H9 (cell line): ENCODE data around the gene DNAJC12. TPM values are rescaled to one million over a fixed set of nuclear protein-coding genes. Genes with fewer than 3 reads are reported as not detected.

Experiments
- DNase-seq: peaks from one replicate; pipeline ENCODE4 v3.0.0-alpha.2; 2017
- H2AFZ ChIP-seq: one replicate; pipeline ENCODE4 v1.6.1; 2013; ENCODE audit warnings: mild to moderate bottlenecking, low read length, control low read depth, moderate library complexity
- H2AK5ac ChIP-seq: 2 replicates; pipeline ENCODE4 v1.6.1; 2013; ENCODE audit warnings: low read length, control low read depth, mixed read lengths; ENCODE audit not compliant: insufficient read length
- H2BK120ac ChIP-seq: one replicate; pipeline ENCODE4 v1.6.1; 2013; ENCODE audit warnings: low read depth, mild to moderate bottlenecking, low read length, control low read depth, inconsistent platforms; ENCODE audit not compliant: poor library complexity, severe bottlenecking
- H2BK12ac ChIP-seq: 2 replicates; pipeline ENCODE4 v1.6.1; 2013; ENCODE audit warnings: low read length, control low read depth, mixed read lengths, low read depth; ENCODE audit not compliant: insufficient read length
- H2BK15ac ChIP-seq: 2 replicates; pipeline ENCODE4 v1.6.1; 2013; ENCODE audit warnings: low read depth, low read length, control low read depth
- H2BK20ac ChIP-seq: one replicate; pipeline ENCODE4 v1.6.1; 2013; ENCODE audit warnings: low read depth, mild to moderate bottlenecking, low read length, control low read depth, inconsistent platforms; ENCODE audit not compliant: poor library complexity, severe bottlenecking
- H2BK5ac ChIP-seq: 2 replicates; pipeline ENCODE4 v1.6.1; 2013; ENCODE audit warnings: low read length, control low read depth, mixed read lengths; ENCODE audit not compliant: insufficient read length
- H3K14ac ChIP-seq: 2 replicates; pipeline ENCODE4 v1.6.1; 2013; ENCODE audit warnings: low read length, control low read depth; ENCODE audit not compliant: insufficient read depth
- H3K18ac ChIP-seq: 2 replicates; pipeline ENCODE4 v1.6.1; 2013; ENCODE audit warnings: low read depth, mild to moderate bottlenecking, mixed read lengths, low read length, control low read depth; ENCODE audit not compliant: insufficient read length
- H3K23ac ChIP-seq: 2 replicates; pipeline ENCODE4 v1.6.1; 2013; ENCODE audit warnings: low read length, control low read depth, mixed read lengths, low read depth; ENCODE audit not compliant: insufficient read length
- H3K23me2 ChIP-seq: 2 replicates; pipeline ENCODE4 v1.6.1; 2013; ENCODE audit warnings: low read depth, mild to moderate bottlenecking, mixed read lengths, low read length, control low read depth; ENCODE audit not compliant: insufficient read length, poor library complexity, severe bottlenecking
- H3K27ac ChIP-seq: 2 replicates; pipeline ENCODE4 v1.5.1; 2013; ENCODE audit warnings: low read length, control low read depth, mixed read lengths, low read depth; ENCODE audit not compliant: insufficient read length
- H3K27me3 ChIP-seq: 2 replicates; pipeline ENCODE4 v1.6.1; 2013; ENCODE audit warnings: low read length, control low read depth, inconsistent platforms; ENCODE audit not compliant: insufficient read depth
- H3K4ac ChIP-seq: 2 replicates; pipeline ENCODE4 v1.6.1; 2013; ENCODE audit warnings: low read depth, mild to moderate bottlenecking, control low read depth, inconsistent platforms, low read length, moderate library complexity
- H3K4me1 ChIP-seq: 2 replicates; pipeline ENCODE4 v1.6.1; 2013; ENCODE audit warnings: low read length, control low read depth, inconsistent platforms; ENCODE audit not compliant: insufficient read depth
- H3K4me2 ChIP-seq: 2 replicates; pipeline ENCODE4 v1.6.1; 2013; ENCODE audit warnings: low read length, control low read depth, mixed read lengths; ENCODE audit not compliant: insufficient read length, insufficient read depth
- H3K56ac ChIP-seq: 2 replicates; pipeline ENCODE4 v1.6.1; 2013; ENCODE audit warnings: low read depth, mild to moderate bottlenecking, mixed read lengths, low read length, control low read depth; ENCODE audit not compliant: insufficient read length
- H3K79me1 ChIP-seq: 2 replicates; pipeline ENCODE4 v1.6.1; 2013; ENCODE audit warnings: low read depth, mild to moderate bottlenecking, moderate library complexity, low read length, control low read depth, inconsistent platforms; ENCODE audit not compliant: insufficient read depth, poor library complexity, severe bottlenecking
- H3K79me2 ChIP-seq: 2 replicates; pipeline ENCODE4 v1.6.1; 2013; ENCODE audit warnings: low read length, control low read depth, inconsistent platforms; ENCODE audit not compliant: insufficient read depth
- H3K9ac ChIP-seq: 2 replicates; pipeline ENCODE4 v1.6.1; 2013; ENCODE audit warnings: low read length, control low read depth, mixed read lengths; ENCODE audit not compliant: insufficient read length; ENCODE audit errors: extremely low read depth
- H3K9me3 ChIP-seq: one replicate; pipeline ENCODE4 v1.6.1; 2013; ENCODE audit warnings: low read depth, low read length, inconsistent platforms; ENCODE audit not compliant: control insufficient read depth
- H3T11ph ChIP-seq: one replicate; pipeline ENCODE4 v1.6.1; 2013; ENCODE audit warnings: mild to moderate bottlenecking, low read length, control low read depth, inconsistent platforms
- H4K20me1 ChIP-seq: one replicate; pipeline ENCODE4 v1.6.1; 2013; ENCODE audit not compliant: control insufficient read depth, insufficient read length, insufficient read depth
- H4K5ac ChIP-seq: 2 replicates; pipeline ENCODE4 v1.6.1; 2013; ENCODE audit warnings: low read depth, mild to moderate bottlenecking, mixed read lengths, low read length, control low read depth; ENCODE audit not compliant: insufficient read length
- H4K8ac ChIP-seq: replicated peaks from 2 replicates; pipeline ENCODE4 v1.6.1; 2013; ENCODE audit warnings: low read length, control low read depth, mixed read lengths, low read depth; ENCODE audit not compliant: insufficient read length
- H4K91ac ChIP-seq: 2 replicates; pipeline ENCODE4 v1.6.1; 2013; ENCODE audit warnings: low read depth, mild to moderate bottlenecking, moderate library complexity, mixed read lengths, low read length, control low read depth; ENCODE audit not compliant: insufficient read length
- H3K27ac Mint-ChIP-seq, 3 experiments: 2 replicates in 2 of 3; 3 replicates in 1 of 3; pipeline ENCODE4 v1.8.0; 2020 to 2021; ENCODE audit warnings: mixed read lengths in 3 of 3, mild to moderate bottlenecking in 1 of 3, moderate library complexity in 1 of 3
- H3K27me3 Mint-ChIP-seq: 2 replicates; pipeline ENCODE4 v1.8.0; 2021; ENCODE audit warnings: low read depth, mild to moderate bottlenecking, moderate library complexity, mixed read lengths
- H3K36me3 Mint-ChIP-seq, 3 experiments: 2 replicates in 2 of 3; 3 replicates in 1 of 3; pipeline ENCODE4 v1.8.0; 2020 to 2021; ENCODE audit warnings: low read depth in 3 of 3, mixed read lengths in 3 of 3; ENCODE audit not compliant: insufficient read depth in 1 of 3
- H3K4me1 Mint-ChIP-seq, 2 experiments: 2 replicates each; pipeline ENCODE4 v1.8.0; 2020; ENCODE audit warnings: mixed read lengths in 2 of 2
- H3K4me3 Mint-ChIP-seq, 2 experiments: 2 replicates in 1 of 2; 3 replicates in 1 of 2; pipeline ENCODE4 v1.8.0; 2020 to 2021; ENCODE audit warnings: mild to moderate bottlenecking in 2 of 2, mixed read lengths in 2 of 2, moderate library complexity in 1 of 2
- H3K9me3 Mint-ChIP-seq, 2 experiments: 2 replicates in 1 of 2; 3 replicates in 1 of 2; pipeline ENCODE4 v1.8.0; 2020; ENCODE audit warnings: mild to moderate bottlenecking in 2 of 2, mixed read lengths in 2 of 2, moderate library complexity in 1 of 2
- CTCF ChIP-seq: fragments of 200-600 bp; sonication (generic); conservative IDR thresholded peaks from 3 replicates; pipeline ENCODE4 v1.8.0; 2021; ENCODE audit warnings: antibody characterized with exemption, mild to moderate bottlenecking
- WGBS: extraction: QIAGEN DNeasy Blood & Tissue Kit; methylation state at CpG from one replicate; pipeline ENCODE4 v1.1.7; 2013; ENCODE audit warnings: missing lambda C conversion rate, low lambda C conversion rate, mixed read lengths; ENCODE audit not compliant: insufficient read length; ENCODE audit errors: extremely low coverage; 5-methylcytosine and 5-hydroxymethylcytosine counted together
- total RNA-seq: library from RNA; stranded (reverse); gene quantifications from 2 replicates; pipeline ENCODE4 v1.2.1, GENCODE V29; 2021

The DNAJC12 gene
- total RNA-seq, 1 experiment from 2014 or later = 0.85 TPM

- Histone ChIP-seq H4K8ac (no peak overlapping the region), H3K9me3 (no peaks in the 10 kb centered on the region), H3K4ac (no peak overlapping the region), H2BK20ac (no peak overlapping the region), H3K27ac (no peak overlapping the region), H3K79me1 (no peaks in the 10 kb centered on the region), H3K56ac (no peak overlapping the region), H3K18ac (peak overlapping the region; percentile 70), H3K14ac (peak overlapping the region; percentile 61), H2BK5ac (no peak overlapping the region), H2AFZ (peak overlapping the region; percentile 50), H3T11ph (no peak overlapping the region), H4K5ac (no peak overlapping the region), H3K27me3 (no peaks in the 10 kb centered on the region), H3K9ac (peak overlapping the region; percentile 69), H2BK15ac (no peak overlapping the region), H2BK12ac (no peak overlapping the region), H3K79me2 (no peaks in the 10 kb centered on the region), H2BK120ac (no peak overlapping the region), H2AK5ac (no peak overlapping the region), H3K4me1 (no peaks in the 10 kb centered on the region), H3K23me2 (peaks cover 3% of the 10 kb centered on the region), H3K23ac (no peak overlapping the region), H4K20me1 (no peaks in the 10 kb centered on the region), H4K91ac (no peak overlapping the region), H3K4me2 (peak overlapping the region; percentile 91)
- TF ChIP-seq CTCF = no peak
- DNase-seq = peak; percentile 94
- H3K36me3 Mint-ChIP-seq = no peaks in the 10 kb centered on the region; a peak in 1 of 7 replicates
- H3K27ac Mint-ChIP-seq = peak overlapping the region; percentile 88 to 99 (median 97)
- peaks cover 0 to 6% of the 10 kb centered on the region in 2 experiments; a peak in 2 of 4 replicates for H3K4me1 Mint-ChIP-seq
- H3K9me3 Mint-ChIP-seq = no peaks in the 10 kb centered on the region; a peak in 1 of 5 replicates
- no peaks in the 10 kb centered on the region for H3K27me3 Mint-ChIP-seq
- H3K4me3 Mint-ChIP-seq = peak overlapping the region; percentile 94 to 99
- no CpG with 5 or more reads among the region's 36 CpGs for WGBS
Measured at GRCh38 chr10:67849331-67850011, 11.5 kb upstream of the DNAJC12 start.
